T-helper 2 cell treated with Interferon-gamma antibody and Interleukin-4, amounts not matched to agents 5 μg/mL and 100 μg/mL, for 36 hours (primary cell): Measurements from ENCODE around the gene OTUB2.
A peak's percentile ranks its signal among the peaks of the same experiment; 100 is the strongest.

ENCODE experiments used
- DNase-seq: peaks from one replicate; pipeline ENCODE4 v3.0.0; 2021; ENCODE audit warnings: low spot score
- H3K27ac Mint-ChIP-seq: one replicate; pipeline ENCODE4 v1.8.0; 2021; ENCODE audit warnings: mild to moderate bottlenecking, mixed read lengths
- H3K27me3 Mint-ChIP-seq: one replicate; pipeline ENCODE4 v1.8.0; 2021; ENCODE audit warnings: low read depth, mixed read lengths
- H3K36me3 Mint-ChIP-seq: one replicate; pipeline ENCODE4 v1.8.0; 2021; ENCODE audit warnings: low read depth, mixed read lengths
- H3K4me1 Mint-ChIP-seq: one replicate; pipeline ENCODE4 v1.8.0; 2021; ENCODE audit warnings: low read depth, mixed read lengths
- H3K4me3 Mint-ChIP-seq: one replicate; pipeline ENCODE4 v1.8.0; 2022; ENCODE audit warnings: mild to moderate bottlenecking, moderate library complexity, mixed read lengths
- H3K9me3 Mint-ChIP-seq: one replicate; pipeline ENCODE4 v1.8.0; 2021; ENCODE audit warnings: mixed read lengths

OTUB2 gene

DNA sequence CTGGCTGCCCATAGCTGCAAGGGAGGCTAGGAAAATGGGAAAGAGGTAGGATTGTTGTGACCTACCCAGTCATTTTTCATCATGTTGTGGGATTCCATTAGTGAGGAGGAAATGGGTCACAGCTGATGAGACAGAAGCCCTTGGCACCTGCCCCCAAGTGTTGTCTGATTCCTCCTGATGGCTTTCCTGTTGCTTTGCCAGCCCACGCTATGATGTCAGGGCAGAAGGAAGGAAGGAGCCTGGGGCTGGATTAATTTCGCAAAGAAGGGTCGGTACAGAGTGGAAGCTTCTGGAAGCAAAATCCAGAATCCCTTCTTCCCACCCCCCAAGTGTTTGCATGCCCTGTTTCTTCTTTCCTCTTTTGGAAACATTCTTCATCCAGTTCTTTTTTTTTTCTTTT is 8.7 kb downstream of the OTUB2 start:
- DNase-seq = no peak
- H3K27me3 Mint-ChIP-seq = no peaks in the 10 kb centered on the region
- H3K4me1 Mint-ChIP-seq = peaks cover 5% of the 10 kb centered on the region
- no peaks in the 10 kb centered on the region for H3K36me3 Mint-ChIP-seq
- no peaks in the 10 kb centered on the region for H3K9me3 Mint-ChIP-seq
- H3K27ac Mint-ChIP-seq = no peak overlapping the region
- no peak overlapping the region for H3K4me3 Mint-ChIP-seq

DNA sequence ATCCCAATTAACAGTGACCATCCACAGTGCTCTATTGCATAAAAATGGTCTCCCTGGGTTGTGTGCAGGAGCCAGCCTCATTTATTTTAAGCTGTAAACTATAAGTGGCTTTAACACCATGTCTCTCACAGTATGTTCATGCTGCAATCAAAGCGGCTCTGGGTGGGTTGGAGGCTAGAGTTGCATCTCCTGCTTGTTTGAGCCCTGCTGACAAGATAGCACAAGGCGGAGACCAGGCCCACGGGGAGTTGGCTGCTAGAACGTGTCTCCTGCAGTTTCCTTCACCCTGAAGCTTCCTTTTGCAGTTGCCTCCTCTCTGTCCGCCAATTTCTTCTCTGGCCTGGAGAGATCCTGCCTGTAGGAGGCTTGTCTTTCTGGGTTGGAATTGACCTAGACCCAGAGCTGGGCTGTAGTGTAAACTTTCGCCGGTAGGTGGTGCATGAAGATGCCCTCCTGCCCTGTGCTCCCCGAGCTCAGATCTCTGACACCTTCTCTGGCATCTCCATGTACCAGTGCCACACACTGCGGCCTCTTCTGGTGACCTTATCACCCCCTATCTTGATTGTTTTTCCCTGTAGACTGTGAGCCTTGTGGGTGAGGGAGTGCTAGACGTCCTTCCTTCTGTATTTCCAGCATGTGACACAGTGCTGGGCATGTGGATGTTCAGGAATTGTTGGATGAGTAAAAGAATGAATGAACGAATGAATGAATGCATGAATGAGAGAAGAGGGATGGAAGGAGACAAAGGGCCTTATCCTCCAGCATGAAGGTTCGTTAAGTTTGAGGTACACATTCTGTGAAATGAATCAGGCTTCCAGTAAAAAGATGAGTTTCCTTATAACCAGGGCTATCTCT is 10.4 kb downstream of the OTUB2 start:
- H3K27ac Mint-ChIP-seq = no peak overlapping the region
- H3K27me3 Mint-ChIP-seq = no peaks in the 10 kb centered on the region
- no peak overlapping the region for H3K4me3 Mint-ChIP-seq

DNA sequence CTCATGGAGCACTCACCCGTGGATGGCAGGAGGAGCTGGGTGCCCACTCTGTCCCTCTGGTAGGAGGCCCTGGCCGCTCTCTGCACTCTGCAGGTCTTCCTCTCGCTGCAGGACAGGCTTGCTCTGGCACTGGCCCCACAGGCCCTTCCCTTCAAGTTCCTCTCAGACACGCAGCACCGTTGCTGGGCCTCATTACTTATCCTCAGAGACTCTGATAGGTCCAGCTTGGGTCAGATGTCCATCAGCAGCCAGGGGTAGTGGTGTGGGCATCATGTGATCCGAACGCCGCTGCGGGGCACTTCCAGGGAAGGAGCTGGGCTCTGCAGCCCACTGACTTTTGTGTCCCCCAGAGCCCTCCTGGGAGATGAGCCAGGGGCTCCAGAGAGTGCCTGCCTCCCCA is 11.8 kb downstream of the OTUB2 start:
- no peak for DNase-seq
- Mint-ChIP-seq H3K4me1 (peaks cover 3% of the 10 kb centered on the region), H3K27me3 (no peaks in the 10 kb centered on the region), H3K36me3 (no peaks in the 10 kb centered on the region), H3K27ac (no peak overlapping the region), H3K4me3 (no peak overlapping the region), H3K9me3 (no peaks in the 10 kb centered on the region)

More for the DNA sequence above, 10.4 kb downstream of the OTUB2 start:
- H3K4me1 Mint-ChIP-seq = peaks cover 3% of the 10 kb centered on the region
- H3K9me3 Mint-ChIP-seq = no peaks in the 10 kb centered on the region
- DNase-seq = peak; percentile 65
- H3K36me3 Mint-ChIP-seq = no peaks in the 10 kb centered on the region

DNA sequence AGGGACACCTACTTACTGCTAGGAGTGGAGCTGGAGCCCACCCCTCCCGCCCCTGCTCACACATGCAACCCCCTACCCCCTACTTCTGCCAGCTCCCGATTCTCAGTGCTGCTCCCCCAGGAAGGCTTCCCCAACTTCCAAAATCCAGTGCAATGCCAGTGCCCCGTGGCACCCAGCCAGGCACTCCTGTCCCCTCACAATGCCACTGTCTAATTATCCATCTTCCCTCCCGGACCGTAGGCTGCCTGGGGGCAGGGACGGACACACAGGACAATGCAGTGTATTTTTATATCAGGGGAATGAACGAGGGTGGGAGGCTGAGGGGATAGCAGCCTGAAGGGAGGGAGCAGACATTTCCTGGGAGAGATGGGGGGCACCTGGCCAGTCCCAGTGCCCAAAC is 12.4 kb downstream of the OTUB2 start:
- H3K27ac Mint-ChIP-seq = no peak overlapping the region
- no peaks in the 10 kb centered on the region for H3K27me3 Mint-ChIP-seq
- no peak for DNase-seq
- no peaks in the 10 kb centered on the region for H3K9me3 Mint-ChIP-seq
- H3K4me3 Mint-ChIP-seq = no peak overlapping the region
- no peaks in the 10 kb centered on the region for H3K36me3 Mint-ChIP-seq
- peaks cover 3% of the 10 kb centered on the region for H3K4me1 Mint-ChIP-seq

DNA sequence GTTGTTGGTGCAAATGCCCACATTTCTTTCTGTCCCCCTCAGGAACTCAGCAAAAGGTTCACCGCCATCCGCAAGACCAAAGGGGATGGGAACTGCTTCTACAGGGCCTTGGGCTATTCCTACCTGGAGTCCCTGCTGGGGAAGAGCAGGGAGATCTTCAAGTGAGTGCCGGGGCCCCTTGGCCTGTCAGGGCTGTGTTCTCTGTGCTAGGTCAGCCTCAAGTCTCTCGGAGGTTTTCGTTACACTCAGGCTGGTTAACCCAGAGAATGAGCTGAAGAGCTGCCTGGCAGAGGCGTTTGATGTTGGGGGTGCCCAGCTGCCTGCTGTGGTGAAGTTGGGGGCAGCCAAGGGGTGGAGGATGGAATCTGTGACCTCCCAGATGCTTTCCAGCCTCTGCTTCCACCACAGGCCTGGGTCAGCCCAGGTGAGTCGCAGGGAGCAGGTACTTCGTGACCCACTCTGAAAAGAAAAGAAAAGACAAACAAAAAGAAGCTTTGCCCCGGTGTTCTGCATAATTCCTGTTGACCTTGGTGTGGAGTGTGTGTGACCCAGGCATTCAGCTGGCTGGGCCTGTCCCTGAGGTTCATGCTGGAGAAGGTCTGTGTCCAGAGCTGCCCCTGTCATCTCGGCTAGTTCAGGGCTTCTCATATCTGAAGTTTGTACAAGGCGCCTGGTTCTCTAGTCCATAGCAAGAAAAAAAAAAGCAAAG is 12.9 kb downstream of the OTUB2 start:
- Mint-ChIP-seq H3K27ac (no peak overlapping the region), H3K9me3 (no peaks in the 10 kb centered on the region), H3K27me3 (no peaks in the 10 kb centered on the region), H3K4me3 (no peak overlapping the region), H3K36me3 (no peaks in the 10 kb centered on the region), H3K4me1 (peaks cover 3% of the 10 kb centered on the region)
- DNase-seq = no peak

DNA sequence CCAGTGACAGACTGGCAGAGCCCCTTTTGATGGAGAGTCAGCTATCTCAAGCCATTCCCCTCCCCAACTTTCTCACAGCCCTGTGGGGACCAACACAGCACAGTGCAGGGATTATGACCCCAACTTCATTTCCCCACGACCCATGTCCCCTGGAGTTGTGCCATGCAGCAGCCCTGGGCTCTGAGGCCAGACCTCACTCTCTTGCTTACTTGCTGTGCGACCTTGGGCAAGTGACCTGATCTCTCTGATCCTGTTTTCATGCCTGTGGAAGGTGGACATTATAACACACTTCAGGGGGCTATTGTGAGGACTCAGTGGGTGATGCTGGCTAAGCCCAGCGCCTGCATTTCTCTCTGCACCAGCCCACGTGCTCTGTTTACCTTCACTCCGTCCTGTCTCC is 14.1 kb downstream of the OTUB2 start:
- Mint-ChIP-seq H3K27me3 (no peaks in the 10 kb centered on the region), H3K4me3 (no peak overlapping the region), H3K9me3 (no peaks in the 10 kb centered on the region), H3K36me3 (peaks cover 5% of the 10 kb centered on the region), H3K27ac (no peak overlapping the region), H3K4me1 (peaks cover 3% of the 10 kb centered on the region)
- no peak for DNase-seq

DNA sequence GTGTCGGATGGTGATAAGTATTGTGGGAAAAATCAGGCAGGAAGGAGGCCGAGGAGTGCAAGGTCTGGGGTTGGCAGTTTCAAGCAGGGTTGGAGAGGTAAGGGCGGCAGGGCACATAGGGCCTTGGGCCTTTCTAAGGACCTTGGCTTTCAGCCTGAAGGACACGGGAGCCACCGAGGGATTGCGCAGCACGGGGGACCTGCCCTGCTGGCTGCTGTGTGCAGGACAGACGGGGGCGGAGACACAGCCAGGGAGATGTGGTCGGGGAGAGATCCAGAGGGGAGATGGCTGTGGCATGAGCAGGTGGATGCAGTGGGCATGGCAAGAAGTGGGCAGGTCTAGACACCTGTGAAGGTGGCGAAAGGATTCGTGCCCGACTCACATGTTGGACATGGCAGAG is 14.7 kb downstream of the OTUB2 start:
- H3K27ac Mint-ChIP-seq = no peak overlapping the region
- H3K36me3 Mint-ChIP-seq = peaks cover 5% of the 10 kb centered on the region
- H3K4me3 Mint-ChIP-seq = no peak overlapping the region
- peaks cover 3% of the 10 kb centered on the region for H3K4me1 Mint-ChIP-seq
- no peak for DNase-seq
- H3K9me3 Mint-ChIP-seq = no peaks in the 10 kb centered on the region
- no peaks in the 10 kb centered on the region for H3K27me3 Mint-ChIP-seq

DNA sequence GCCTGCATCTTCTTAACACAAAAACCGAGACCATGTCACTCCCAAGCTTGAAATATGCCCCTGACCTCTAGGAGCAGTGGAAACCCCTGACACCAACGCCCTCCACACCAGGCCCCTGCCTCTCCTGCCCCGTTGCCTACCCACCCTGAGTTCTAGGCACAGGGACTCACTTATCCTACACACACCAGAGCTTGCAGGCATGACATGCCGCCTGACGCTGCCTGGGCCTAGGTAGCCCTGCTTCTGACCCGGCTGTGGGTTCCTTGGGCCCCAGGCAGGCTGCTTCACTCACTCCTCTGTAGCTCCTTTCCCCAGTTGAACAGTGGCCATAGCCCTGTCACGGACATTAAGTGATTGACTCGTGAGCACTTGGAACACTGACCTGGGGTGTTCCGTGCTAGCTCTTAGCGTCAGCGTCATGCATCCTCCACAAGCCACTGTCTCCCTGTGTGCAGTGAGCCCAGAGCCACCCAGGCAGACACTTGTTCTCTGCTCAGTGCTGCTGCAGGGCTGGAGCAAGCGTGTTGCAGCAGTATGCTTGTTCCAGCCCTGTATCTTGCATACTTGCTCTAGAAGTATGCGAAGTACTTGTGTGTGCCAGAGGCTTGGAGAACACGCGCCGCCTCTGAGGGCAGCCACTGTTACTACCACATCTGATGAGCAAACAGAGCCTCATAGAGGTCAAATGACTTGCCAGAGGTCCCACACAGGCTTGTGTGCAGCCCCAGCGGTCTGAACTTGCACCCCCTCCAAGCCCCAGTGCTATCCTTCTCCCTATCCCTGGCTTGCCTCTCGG is 15.6 kb downstream of the OTUB2 start:
- H3K4me3 Mint-ChIP-seq = no peak overlapping the region
- no peak for DNase-seq
- H3K36me3 Mint-ChIP-seq = peaks cover 5% of the 10 kb centered on the region
- no peaks in the 10 kb centered on the region for H3K9me3 Mint-ChIP-seq
- H3K4me1 Mint-ChIP-seq = peaks cover 1% of the 10 kb centered on the region
- no peaks in the 10 kb centered on the region for H3K27me3 Mint-ChIP-seq
- no peak overlapping the region for H3K27ac Mint-ChIP-seq

DNA sequence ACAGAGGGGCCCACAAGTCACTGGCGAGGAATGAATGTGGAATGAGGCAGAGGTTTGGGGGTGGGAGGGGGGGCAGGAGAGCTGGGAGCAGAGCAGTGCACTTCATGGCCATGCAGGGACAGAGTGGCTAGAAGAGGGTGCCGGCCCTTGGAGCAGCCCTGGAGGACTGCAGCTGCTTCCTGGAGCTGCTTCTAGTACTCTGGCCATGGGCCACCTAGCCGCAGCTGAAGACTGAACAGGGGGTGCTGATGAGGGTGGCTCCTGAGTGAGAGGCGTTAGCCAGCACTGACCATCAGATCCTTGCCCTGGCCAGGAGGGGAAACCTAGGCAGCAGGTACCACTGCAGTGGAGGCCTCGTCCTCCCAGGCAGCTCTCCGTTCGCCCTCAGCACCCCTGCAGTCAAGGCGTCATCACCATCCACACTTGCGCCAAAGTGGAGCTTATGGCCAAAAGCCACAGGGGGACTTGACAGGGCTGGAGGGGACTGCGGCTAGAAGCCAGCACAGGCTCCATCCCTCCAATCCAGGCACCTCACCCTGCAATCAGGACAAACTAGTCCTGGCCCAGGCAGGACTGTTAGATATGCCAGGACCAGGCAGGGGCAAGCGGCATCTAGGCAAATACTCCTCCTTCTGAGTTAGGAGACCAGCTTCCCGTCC is 16.4 kb downstream of the OTUB2 start:
- no peaks in the 10 kb centered on the region for H3K9me3 Mint-ChIP-seq
- no peaks in the 10 kb centered on the region for H3K4me1 Mint-ChIP-seq
- DNase-seq = no peak
- H3K27ac Mint-ChIP-seq = no peak overlapping the region
- no peaks in the 10 kb centered on the region for H3K27me3 Mint-ChIP-seq
- H3K4me3 Mint-ChIP-seq = no peak overlapping the region
- H3K36me3 Mint-ChIP-seq = peaks cover 11% of the 10 kb centered on the region

DNA sequence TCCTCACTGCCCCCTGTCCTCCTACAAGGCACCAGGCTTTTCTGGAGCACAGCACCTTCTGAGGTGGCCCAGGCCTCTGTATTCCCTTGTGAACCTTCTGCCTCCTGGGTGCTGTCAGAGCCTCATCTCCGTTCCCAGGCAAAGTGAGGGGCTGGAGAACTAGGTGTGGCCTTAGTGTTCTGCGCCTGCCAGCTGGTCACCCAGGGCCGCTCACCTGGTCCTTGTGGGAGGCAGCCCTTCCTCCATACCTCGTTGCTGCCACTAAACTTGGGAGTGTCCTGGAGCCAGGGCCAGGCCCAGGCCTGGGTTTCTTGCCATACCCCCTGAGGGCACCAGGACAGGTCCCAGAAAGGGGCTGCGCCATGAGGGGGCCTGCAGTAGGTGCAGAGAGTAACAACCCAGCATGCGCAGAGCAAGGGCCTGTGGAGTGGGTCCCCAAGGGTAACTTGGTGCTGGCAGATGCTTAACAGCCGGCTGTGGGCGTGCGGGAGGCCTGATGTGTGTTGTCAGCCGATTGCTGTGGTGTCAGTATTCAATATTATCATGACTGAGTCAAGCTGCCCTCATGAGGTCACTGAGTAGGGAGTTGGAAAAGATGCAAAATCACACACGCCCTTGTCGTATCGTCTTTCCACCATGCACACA is 17.1 kb downstream of the OTUB2 start:
- H3K4me3 Mint-ChIP-seq = no peak overlapping the region
- H3K9me3 Mint-ChIP-seq = no peaks in the 10 kb centered on the region
- H3K27me3 Mint-ChIP-seq = no peaks in the 10 kb centered on the region
- H3K27ac Mint-ChIP-seq = no peak overlapping the region
- no peaks in the 10 kb centered on the region for H3K4me1 Mint-ChIP-seq
- peaks cover 13% of the 10 kb centered on the region for H3K36me3 Mint-ChIP-seq
- DNase-seq = no peak

DNA sequence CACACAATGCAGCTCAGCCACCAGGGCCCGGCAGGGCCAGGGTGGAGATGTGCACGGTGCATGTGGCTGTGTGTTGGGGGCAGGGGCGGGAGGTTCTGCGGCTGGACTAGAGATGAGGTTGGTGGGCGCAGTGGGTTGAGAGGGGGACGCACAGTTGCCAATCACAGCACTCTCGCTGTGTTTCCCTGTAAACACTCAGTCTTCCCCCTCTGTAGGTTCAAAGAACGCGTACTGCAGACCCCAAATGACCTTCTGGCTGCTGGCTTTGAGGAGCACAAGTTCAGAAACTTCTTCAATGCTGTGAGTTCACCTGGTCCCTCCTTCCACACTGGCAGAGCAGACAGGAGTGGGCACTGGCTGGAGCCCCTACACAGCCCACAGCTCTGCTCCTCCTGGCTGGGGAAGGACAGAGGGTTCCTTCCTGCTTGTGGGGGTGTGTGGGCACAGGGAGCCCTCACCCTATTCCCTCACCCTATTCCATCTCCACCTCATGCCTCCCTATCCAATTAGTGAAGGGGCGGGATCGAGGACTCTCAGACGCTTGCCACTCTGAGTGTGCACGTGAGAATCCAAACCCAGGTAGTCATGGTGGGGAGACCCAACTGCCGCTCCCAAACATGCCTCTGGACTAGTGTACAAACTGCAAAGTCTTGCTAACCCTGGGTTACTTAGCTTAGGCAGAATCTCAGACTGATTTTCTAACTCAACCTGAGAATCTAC is 17.8 kb downstream of the OTUB2 start:
- Mint-ChIP-seq H3K4me3 (no peak overlapping the region), H3K36me3 (peaks cover 17% of the 10 kb centered on the region)

DNA sequence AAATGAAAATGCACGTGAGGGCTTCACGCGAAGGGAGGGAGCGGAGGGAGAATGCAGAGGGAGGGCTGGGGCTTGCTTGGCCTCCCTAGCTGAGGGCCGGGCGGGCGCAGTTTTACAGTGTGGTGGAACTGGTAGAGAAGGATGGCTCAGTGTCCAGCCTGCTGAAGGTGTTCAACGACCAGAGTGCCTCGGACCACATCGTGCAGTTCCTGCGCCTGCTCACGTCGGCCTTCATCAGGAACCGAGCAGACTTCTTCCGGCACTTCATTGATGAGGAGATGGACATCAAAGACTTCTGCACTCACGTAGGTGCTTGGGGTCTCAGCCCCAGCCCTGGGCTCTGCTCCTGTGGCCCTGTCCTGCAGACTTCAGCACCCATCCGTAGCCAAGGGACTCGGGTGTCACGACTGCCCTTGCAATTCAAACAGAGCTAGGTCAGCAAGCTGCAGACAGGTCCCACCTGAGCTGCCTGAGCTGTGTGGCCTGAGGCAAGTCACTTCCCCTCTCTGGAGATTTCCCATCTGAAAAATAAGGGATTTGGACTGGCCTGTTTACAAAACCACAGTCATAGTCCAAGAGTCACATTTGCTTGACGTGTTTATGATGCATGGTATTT is 18.4 kb downstream of the OTUB2 start:
- no peaks in the 10 kb centered on the region for H3K4me1 Mint-ChIP-seq
- H3K4me3 Mint-ChIP-seq = no peak overlapping the region
- DNase-seq = no peak
- H3K9me3 Mint-ChIP-seq = no peaks in the 10 kb centered on the region
- H3K27me3 Mint-ChIP-seq = no peaks in the 10 kb centered on the region
- peaks cover 17% of the 10 kb centered on the region for H3K36me3 Mint-ChIP-seq
- no peak overlapping the region for H3K27ac Mint-ChIP-seq

More for the DNA sequence above, 17.8 kb downstream of the OTUB2 start:
- Mint-ChIP-seq H3K27me3 (no peaks in the 10 kb centered on the region), H3K9me3 (no peaks in the 10 kb centered on the region), H3K4me1 (no peaks in the 10 kb centered on the region), H3K27ac (no peak overlapping the region)
- DNase-seq = no peak
